Gastroesophageal sphincter (tissue), 3 donors: ENCODE measurements around the gene TPT1.

Source experiments
- POLR2AphosphoS5 ChIP-seq: sonication (generic); formaldehyde crosslinking; IDR thresholded peaks from one replicate; pipeline ENCODE4 v1.6.1; 2017; ENCODE audit warnings: antibody characterized with exemption
- TF ChIP-seq, protein P1 (sequence below), 4 experiments: fragments of 200-600 bp in 2 of 4; fragments of 450-650 bp in 2 of 4; sonication (generic) in 1 of 4; IDR thresholded peaks; one replicate each; pipeline ENCODE4 v1.5.1; 2017 to 2019; ENCODE audit warnings: antibody characterized with exemption in 4 of 4, mild to moderate bottlenecking in 2 of 4, moderate library complexity in 2 of 4

DNA sequence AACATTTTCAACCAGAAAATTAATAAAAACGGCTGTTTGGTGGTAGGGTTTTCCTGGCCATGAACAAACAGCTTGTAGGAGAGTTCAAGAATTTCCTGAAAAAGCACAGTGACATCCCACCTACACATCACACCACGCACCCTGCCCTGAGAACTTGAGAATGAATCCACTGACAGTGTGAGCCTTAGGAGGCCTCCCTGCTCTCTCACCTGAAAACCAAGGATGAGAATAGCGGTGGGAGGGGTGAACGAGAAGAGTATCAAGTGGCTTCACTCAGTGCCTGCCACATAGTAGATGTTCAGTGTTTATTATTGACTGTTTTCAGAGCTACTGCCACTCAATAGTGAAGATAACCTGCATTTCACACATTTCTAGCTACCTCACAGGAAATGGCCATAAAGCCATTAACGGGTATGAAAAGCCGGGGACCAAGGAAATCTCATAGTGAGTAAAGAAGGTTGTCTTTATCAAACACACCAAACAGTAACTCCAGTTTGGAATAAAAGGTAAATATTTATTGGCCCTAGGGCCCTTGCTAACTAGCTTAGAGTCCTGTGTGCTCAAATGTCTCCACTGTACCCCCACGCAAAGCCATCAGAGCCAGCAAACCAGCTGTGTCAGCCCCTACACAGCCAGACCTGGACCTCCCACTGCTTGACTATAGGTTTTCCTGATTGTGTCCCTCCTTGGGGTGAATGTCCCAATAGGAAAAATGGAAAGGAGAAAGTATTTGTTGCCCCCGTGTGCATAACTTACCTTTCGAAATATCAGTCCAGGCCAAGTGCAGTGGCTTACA is 40.6 kb downstream of the TPT1 start:
- TF ChIP-seq, protein P1, sequence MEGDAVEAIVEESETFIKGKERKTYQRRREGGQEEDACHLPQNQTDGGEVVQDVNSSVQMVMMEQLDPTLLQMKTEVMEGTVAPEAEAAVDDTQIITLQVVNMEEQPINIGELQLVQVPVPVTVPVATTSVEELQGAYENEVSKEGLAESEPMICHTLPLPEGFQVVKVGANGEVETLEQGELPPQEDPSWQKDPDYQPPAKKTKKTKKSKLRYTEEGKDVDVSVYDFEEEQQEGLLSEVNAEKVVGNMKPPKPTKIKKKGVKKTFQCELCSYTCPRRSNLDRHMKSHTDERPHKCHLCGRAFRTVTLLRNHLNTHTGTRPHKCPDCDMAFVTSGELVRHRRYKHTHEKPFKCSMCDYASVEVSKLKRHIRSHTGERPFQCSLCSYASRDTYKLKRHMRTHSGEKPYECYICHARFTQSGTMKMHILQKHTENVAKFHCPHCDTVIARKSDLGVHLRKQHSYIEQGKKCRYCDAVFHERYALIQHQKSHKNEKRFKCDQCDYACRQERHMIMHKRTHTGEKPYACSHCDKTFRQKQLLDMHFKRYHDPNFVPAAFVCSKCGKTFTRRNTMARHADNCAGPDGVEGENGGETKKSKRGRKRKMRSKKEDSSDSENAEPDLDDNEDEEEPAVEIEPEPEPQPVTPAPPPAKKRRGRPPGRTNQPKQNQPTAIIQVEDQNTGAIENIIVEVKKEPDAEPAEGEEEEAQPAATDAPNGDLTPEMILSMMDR (IDR thresholded peaks at IDR 0.05) = no peak
- no peak for TF ChIP-seq POLR2AphosphoS5
